Measurements from ENCODE around the gene TMEM200A.
A peak's percentile ranks its signal among the peaks of the same experiment; 100 is the strongest.

The TMEM200A gene

DNA sequence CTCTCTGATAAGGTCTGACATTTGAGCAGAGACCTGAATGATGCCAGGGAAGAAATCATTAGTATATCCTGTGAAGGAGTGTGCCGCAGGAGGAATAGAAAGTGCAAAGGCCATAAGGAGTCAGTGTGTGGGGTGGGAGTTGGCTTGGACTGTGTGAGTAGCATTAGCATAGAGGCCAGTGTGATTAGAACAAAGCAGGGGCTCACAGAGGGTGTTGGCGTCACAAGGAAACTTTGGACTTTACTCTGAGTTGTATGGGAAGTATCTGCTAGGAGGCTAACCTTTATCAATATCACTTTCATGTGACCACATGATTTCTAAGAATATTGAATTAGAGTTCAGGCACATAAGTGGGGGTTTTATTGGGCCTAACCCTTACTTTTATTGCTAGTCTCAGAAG, 12.1 kb downstream of the TMEM200A start:
- TF ChIP-seq, protein P1, sequence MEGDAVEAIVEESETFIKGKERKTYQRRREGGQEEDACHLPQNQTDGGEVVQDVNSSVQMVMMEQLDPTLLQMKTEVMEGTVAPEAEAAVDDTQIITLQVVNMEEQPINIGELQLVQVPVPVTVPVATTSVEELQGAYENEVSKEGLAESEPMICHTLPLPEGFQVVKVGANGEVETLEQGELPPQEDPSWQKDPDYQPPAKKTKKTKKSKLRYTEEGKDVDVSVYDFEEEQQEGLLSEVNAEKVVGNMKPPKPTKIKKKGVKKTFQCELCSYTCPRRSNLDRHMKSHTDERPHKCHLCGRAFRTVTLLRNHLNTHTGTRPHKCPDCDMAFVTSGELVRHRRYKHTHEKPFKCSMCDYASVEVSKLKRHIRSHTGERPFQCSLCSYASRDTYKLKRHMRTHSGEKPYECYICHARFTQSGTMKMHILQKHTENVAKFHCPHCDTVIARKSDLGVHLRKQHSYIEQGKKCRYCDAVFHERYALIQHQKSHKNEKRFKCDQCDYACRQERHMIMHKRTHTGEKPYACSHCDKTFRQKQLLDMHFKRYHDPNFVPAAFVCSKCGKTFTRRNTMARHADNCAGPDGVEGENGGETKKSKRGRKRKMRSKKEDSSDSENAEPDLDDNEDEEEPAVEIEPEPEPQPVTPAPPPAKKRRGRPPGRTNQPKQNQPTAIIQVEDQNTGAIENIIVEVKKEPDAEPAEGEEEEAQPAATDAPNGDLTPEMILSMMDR (IDR thresholded peaks at IDR 0.05; ENCODE audit: low read depth, low read length, missing control alignments): no peak

DNA sequence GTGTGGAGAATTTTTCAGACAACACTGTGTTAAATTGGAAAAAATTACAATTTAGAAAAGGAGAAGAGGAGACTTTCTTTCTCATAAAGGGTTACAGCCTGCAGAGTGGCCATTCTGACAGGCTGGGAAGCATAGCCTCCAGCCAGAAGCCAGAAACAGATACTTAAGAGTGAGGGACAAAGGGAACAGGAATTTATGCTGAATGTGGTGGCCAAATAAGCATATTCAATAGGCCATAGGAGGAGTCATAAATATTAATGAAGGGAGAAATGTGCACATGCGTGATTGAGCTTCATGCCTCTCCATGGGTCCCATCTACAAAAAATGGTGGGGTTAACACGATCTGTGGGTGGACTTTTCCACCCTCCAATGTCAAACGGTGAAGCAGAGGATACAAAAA, 13.4 kb downstream of the TMEM200A start:
- TF ChIP-seq, protein P1 (IDR thresholded peaks at IDR 0.05; ENCODE audit: low read depth, low read length, missing control alignments): no peak
- H3K27ac ChIP-seq: no peak overlapping the region
- no peak overlapping the region for H3K4me3 ChIP-seq (ENCODE audit: low read depth, low read length)
- H3K36me3 ChIP-seq (replicated peaks): peaks cover 3% of the 10 kb centered on the region
- no peaks in the 10 kb centered on the region for H3K27me3 ChIP-seq (replicated peaks)
- in situ Hi-C loops (cut with HindIII; ENCODE audit: low pct_ligation_motif_present, low sequenced_read_pairs): no loop called here
- no peak for DNase-seq

More for the DNA sequence above, 12.1 kb downstream of the TMEM200A start:
- Histone ChIP-seq H3K4me3 (ENCODE audit: low read depth, low read length) (no peak overlapping the region), H3K27me3 (replicated peaks) (no peaks in the 10 kb centered on the region), H3K27ac (no peak overlapping the region), H3K36me3 (replicated peaks) (no peaks in the 10 kb centered on the region)
- no peak for DNase-seq
- in situ Hi-C loops (cut with HindIII; ENCODE audit: low pct_ligation_motif_present, low sequenced_read_pairs): no loop called here

DNA sequence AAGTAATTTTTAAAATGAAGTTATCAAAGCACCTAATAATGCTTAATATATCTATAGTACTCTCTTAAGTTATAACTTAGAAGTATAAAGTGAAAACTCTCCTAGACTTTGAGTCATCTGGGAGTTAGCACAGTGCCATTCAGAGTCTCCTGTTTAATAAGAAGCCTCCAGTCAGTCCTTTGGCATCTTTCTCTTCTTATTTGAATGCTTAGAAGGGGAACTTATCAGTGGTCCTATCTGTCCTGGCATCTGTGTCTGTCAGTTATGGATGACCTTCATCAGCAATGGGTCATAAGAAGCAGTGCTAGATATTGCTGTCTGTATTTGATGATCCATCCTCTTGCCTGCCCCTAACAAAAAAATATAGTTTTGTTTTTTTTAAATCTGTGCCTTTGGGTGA, 15.2 kb downstream of the TMEM200A start:
- Histone ChIP-seq H3K4me3 (ENCODE audit: low read depth, low read length) (no peak overlapping the region), H3K27me3 (replicated peaks) (no peaks in the 10 kb centered on the region), H3K36me3 (replicated peaks) (peaks cover 3% of the 10 kb centered on the region), H3K27ac (no peak overlapping the region)
- in situ Hi-C loops (cut with HindIII; ENCODE audit: low pct_ligation_motif_present, low sequenced_read_pairs): no loop called here
- TF ChIP-seq, protein P1 (IDR thresholded peaks at IDR 0.05; ENCODE audit: low read depth, low read length, missing control alignments): no peak
- no peak for DNase-seq

DNA sequence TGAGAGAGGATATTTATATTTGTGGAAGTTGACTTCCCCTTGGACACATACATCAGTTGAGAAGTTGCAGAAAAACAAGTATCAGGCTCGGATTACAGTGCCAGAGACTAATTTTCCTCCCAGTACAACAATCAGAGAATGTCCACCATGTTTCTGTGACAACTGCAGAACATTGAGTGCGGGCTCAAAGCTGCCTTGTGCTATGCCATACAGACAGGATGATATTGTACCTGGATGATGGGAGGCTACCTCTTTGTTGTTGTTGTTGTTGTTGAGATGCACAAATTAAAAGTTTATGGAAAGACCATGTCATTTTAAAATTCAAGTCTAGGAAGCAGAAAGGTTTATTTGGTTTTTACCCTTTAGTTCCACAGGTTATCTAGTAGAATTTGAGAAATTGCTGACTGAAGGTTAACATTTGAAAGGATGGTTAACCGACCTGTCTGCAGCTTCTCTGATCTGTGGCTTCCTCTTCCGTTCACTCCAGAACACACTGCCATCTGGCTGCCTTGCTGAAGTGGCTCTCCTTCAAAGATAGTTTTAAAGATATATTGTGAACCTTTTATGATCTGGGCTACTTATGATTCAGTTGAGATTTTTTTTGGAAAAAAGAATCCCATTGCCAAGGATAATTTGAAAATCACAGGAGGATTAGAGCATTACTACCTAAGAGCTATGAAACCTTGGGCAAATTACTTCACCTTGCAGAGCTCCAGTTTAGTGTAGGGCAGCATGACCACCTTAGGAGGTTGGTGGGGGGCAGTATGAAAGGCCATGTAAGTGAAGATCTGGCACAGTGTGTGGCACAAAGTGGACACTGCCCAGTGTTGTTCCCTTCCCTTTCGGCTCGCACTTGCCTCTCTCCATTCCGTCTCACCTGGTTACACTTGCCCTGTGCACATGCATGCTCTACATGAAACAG, 15.9 kb downstream of the TMEM200A start:
- in situ Hi-C loops (cut with HindIII; ENCODE audit: low pct_ligation_motif_present, low sequenced_read_pairs): no loop called here
- Histone ChIP-seq H3K4me3 (ENCODE audit: low read depth, low read length) (no peak overlapping the region), H3K27ac (no peak overlapping the region), H3K36me3 (replicated peaks) (peaks cover 3% of the 10 kb centered on the region), H3K27me3 (replicated peaks) (no peaks in the 10 kb centered on the region)
- TF ChIP-seq, protein P1 (IDR thresholded peaks at IDR 0.05; ENCODE audit: low read depth, low read length, missing control alignments): peak; percentile 15
- no peak for DNase-seq

DNA sequence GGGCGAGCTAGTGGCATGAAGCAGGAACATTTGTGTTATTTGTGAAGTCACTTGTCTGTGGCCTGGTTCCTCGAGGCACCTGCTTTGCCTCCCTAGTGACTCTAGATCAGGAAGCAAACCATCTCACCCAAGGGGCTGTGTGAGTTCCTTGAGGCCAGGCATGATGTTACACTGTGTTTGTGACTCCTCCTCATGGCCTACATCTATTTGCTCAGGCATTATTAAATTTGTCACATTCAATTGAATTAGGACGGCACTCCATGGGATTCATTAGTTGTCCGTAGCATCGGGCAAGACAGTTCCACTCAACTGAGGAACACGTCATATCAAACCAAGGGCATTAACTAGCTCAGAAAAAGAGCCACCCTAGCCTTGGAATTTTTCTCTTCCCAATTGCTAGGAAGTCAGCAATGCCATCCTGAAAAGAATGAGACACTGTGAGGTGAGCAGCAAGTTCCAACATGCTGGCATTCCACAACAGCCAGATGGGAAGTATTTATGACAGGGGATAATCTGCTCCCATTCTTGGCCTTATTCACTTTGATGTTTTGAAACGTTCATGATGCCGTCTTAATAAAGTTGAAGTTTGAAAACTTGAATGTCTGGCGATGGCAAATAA, 17.2 kb downstream of the TMEM200A start:
- TF ChIP-seq, protein P1 (IDR thresholded peaks at IDR 0.05; ENCODE audit: low read depth, low read length, missing control alignments): no peak
- Histone ChIP-seq H3K4me3 (ENCODE audit: low read depth, low read length) (no peak overlapping the region), H3K27me3 (replicated peaks) (no peaks in the 10 kb centered on the region), H3K36me3 (replicated peaks) (peaks cover 3% of the 10 kb centered on the region), H3K27ac (no peak overlapping the region)
- in situ Hi-C loops (cut with HindIII; ENCODE audit: low pct_ligation_motif_present, low sequenced_read_pairs): no loop called here
- DNase-seq: no peak
